ENCODE results near the gene TOR1AIP1.

Gene TOR1AIP1

DNA sequence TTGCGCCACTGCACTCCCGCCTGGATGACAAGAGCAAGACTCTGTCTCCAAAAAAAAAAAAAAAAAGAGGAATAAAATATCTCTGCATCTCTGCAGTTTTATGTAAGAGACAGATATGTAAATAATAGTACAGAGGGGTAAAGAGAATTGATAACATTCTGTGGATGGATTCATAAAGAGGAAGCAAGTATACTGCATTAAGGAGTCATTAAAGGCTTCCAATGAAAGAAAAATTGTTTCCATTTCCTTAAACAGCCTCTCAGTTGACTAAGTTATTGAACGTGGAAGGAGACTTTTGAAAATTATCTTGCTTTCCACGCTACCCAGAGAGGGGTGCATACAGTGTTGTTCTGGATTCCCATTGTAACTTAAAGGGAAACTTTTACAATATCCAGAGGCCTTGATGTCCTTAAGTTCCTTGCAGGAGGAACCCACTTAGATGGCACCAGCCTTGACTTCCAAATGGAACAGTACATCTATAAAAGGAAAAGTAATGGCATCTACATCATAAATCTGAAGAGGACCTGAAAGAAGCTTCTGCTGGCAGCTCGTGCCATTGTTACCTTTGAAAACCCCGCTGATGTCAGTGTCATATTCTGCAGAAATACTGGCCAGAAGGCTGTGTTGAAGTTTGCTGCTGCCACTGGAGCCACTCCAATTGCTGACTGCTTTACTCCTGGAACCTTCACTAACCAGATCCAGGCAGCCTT, 86.4 kb downstream of the TOR1AIP1 start:
- no peak overlapping the region for H3K4me3 ChIP-seq (ENCODE audit: low read length)
- TF ChIP-seq ZNF274 (IDR thresholded peaks at IDR 0.05; ENCODE audit: low read depth, low read length) = no peak

DNA sequence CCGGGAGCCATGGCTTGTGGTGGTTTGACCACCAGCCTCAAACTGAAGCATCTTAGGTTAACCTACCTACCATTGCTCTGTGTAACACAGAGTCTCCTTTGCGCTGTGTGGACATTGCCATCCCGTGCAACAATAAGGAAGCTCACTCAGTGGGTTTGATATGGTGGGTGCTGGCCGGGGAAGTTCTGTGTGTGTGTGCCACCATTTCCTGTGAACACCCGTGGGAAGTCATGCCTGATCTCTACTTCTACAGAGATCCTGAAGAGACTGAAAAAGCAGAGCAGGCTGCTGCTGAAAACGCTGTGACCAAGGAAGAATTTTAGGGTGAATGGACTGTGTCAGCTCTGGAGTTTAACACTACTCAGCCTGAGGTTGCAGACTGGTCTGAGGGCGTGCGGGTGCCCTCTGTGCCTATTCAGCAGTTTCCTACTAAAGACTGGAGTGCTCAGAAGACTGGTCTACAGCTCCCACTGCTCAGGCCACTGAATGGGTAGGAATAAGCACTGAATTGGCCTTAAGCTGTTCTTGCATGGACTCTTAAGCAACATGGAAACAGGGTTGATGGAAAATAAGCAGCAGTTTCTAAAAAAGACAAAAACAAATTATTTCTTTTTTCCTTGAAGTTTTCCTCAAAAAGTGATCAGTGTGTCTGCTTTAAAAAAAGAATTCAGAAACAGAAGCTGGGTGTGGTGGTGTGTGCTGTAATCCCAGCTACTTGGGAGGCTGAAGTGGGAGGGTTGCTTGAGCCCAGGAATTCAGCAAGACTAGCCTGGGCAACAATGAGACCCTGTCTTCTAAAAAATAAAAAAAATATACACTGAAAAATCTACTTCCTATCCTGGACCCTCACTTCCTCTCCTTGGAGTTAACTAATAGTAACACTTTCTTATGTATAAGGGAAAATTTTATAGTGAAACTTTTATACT, 87.2 kb downstream of the TOR1AIP1 start:
- no peak for TF ChIP-seq ZNF274 (IDR thresholded peaks at IDR 0.05; ENCODE audit: low read depth, low read length)
- no peak overlapping the region for H3K4me3 ChIP-seq (ENCODE audit: low read length)
